Activated CD4-positive, alpha-beta T cell treated with anti-CD3 and anti-CD28 coated beads, Interleukin-2, Interleukin-4, amounts not matched to agents 100 ng/mL and 50 ng/mL, durations not matched to agents 16 hours and 8 hours (primary cell): Measurements from ENCODE around the gene AQP6.
A peak's percentile ranks its signal among the peaks of the same experiment; 100 is the strongest.

Experiments
- DNase-seq: peaks from one replicate; pipeline ENCODE4 v3.0.0-alpha.2; 2020; ENCODE audit warnings: low spot score

Gene AQP6

DNA sequence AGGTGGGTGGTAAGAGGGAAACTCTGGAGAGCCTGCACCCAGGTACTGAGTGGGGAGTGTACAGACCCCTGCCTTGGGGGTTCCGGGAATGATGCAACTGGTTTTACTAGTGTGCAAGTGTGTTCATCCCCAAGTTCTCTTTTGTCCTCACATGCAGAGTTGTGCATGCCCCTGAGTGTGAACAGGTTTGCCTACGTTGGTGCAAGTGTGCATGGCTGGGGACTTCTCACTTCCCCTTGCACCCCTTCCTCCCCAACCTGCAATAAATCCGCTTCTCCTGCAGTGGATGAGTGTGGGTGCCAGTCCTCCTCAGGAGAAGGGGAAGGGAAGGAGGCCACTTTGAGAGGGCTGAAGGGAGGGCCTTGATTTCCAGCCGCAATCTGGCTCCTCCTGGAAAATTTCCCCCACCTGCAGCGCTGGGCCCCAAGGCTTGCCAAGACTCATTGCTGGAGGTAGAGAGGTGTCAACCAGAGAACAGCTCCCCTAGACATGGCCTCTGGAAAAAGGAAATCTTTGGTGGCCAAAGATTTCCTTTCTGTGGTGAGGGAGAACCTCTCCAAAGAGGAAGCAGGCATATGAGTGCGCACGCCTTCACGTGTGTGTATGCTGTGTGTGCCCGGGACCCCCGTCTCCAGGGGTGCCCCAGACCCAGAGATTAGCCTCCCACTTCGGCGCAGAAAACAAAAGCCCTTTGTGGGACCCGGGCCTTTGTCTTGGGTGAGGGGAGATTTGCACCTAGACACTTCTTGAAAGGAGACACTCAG, 16.7 kb upstream of the AQP6 start:
- DNase-seq = no peak

GRCh38 chr12:49956663-49957569, 15.8 kb upstream of the AQP6 start:
- DNase-seq = no peak

GRCh38 chr12:49957570-49957967, 15.2 kb upstream of the AQP6 start:
- no peak for DNase-seq

GRCh38 chr12:49959685-49960473, 12.9 kb upstream of the AQP6 start:
- DNase-seq = no peak

DNA sequence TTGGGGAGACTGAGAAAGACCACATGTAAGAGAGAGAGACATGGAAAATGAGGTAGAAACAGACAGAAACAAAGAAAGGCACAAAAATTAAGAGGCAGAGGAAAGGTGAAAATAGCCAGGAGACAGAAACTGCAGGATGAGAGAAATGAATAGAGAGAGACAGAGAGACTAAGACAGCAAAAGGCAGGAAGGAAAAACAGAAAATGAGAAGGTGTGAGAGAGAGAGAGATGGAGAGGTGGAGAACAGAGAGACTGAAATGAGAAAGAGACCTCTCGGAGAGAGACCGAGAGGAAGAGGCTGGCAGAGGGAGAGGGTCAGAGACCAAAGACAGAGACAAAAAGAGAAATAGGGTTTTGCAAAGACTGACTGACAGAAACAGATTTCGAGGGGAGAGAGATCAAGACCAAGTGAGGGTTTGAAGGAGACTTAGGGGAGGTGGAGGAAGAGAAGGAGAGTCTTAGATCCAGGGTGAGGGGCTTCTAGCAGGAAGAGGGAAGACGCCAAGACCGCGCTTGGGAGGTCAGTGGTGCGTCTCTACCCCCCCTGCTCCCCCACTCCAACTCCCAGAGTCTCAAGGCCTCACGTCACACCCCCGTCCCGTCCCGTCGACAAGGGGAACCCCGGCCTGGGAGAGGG, 12.2 kb upstream of the AQP6 start:
- no peak for DNase-seq

DNA sequence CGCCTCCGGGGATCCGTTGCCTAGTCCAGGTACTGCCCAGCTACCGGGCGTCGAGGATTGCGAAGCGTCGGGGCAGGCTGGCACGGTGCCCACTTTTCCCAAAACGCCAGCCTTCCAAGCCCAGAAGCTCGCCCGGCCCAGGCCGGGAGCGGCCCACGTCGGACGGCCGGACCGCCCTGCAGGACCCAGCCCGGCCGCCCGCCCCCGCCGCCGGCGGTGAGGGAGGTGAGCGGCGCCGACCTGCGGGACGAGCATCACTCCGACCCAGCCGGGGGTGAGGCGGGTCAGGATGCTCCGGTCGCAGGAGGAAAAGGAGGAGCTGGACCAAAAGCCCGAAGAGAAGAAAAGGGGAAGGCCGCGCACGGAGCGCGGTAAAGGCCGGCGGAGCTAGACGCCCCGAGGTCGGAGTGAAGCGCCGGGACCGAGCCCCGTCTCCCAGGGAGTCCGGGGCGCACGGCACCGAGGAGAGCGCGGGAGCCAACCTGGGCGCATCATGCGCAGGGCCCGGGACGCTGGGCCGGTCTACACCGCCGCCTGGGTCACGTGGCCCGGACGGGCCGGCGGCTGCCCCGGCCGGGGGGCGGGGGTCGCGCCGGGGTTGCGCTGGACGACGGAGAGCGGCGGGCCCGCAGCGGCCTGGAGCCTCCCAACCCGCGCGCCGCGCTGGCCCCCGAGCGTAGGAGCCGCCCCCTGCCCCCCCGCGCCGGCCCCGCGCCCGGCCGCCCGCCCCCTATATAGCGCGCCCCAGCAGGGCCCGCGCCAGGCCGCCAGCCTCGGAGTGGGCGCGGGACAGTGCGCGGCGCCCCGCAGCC, 11.4 kb upstream of the AQP6 start, which contains the start of gene AQP5:
Gene AQP5, plus strand, starts transcription at position 762 of the 812 bp plus-strand sequence. CDS start 146 bp downstream, outside the sequence.
- no peak for DNase-seq

GRCh38 chr12:49961993-49962764, 10.6 kb upstream of the AQP6 start:
- no peak for DNase-seq

DNA sequence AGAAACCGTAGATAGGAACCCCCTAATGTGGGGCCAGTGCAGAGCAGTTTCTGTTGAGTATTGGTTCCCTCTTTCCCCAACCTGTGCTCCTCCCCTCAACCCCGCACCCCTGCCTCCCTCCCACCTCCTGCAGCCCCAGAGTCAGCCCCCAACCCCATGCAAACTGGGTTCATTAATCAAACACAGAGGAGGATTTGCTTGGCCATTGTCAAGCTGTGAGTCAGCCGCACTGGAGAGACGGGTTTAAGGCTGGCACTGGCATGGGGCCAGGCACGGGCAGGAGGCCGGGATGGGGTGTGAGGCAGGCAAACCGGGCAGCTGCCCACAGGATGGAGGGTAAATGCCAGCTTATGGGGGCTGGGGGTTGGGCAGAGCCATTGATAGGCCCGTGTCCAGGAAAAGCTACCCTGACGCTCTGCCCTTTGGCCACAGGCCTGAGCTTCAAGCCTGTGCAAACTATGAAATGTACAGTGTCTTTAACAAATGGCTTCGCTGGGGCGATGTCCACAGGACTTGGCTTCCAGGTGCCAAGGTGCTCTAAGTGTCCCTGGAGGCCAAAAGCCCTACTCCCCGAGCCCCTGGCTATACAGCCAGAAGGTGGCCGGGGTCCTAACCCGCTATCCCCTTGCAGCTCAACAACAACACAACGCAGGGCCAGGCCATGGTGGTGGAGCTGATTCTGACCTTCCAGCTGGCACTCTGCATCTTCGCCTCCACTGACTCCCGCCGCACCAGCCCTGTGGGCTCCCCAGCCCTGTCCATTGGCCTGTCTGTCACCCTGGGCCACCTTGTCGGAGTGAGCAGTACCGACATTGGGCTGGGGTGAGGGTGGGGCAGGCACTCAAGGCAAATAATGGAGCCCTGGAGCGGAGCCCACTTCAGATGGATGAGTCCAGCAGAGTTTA, 9.6 kb upstream of the AQP6 start:
- no peak for DNase-seq

DNA sequence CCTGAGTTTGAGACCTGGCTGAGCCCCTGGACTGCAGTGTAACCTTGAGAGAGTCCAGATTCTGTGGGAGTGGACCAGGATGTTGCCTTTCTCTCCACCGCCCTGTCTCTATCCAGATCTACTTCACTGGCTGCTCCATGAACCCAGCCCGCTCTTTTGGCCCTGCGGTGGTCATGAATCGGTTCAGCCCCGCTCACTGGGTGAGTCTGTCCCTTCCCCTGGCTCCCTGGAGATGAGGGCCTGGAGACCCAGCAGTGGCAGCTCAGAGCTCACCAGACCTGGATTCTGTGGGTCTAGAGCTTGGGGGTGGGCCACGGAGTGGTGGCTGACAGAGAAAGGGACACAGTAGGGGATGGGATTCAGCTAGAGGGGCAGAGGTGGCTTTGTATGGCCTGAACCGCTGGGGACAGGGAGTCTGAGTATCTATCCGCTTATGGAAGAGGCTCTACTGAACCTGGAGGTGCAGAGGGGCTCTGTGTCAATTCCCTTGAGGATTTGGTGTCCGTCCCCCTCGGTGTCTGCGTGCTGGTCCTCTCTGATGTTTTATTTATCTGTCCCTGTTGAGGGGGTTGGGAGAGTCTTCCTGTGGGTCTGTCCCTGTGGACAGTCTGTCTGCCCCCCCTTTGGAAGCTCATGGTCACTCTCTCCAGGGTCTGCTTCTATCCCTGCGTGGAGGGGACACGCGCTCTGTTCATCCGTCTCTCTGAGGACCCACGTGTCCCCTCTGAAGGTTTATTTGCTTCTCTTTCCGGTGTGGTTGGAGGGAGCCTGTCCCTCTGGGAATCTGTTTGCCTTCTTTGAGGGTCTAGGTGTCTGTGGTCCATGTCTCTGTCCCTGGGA, 8.6 kb upstream of the AQP6 start:
- DNase-seq = no peak

DNA sequence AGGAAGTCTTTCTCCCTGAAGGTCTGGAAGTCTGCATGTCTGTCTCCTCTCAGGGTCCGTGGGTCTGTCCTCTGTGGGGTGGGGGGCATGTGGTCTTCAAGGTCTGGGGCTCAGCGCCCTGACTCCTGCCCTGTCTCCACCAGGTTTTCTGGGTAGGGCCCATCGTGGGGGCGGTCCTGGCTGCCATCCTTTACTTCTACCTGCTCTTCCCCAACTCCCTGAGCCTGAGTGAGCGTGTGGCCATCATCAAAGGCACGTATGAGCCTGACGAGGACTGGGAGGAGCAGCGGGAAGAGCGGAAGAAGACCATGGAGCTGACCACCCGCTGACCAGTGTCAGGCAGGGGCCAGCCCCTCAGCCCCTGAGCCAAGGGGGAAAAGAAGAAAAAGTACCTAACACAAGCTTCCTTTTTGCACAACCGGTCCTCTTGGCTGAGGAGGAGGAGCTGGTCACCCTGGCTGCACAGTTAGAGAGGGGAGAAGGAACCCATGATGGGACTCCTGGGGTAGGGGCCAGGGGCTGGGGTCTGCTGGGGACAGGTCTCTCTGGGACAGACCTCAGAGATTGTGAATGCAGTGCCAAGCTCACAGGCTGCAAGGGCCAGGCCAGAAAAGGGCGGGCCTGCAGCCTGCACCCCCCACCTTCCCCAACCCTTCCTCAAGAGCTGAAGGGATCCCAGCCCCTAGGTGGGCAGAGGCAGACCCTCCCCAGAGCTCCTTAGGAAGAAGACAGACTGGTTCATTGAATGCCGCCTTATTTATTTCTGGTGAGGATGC, 7.7 kb upstream of the AQP6 start:
- no peak for DNase-seq

GRCh38 chr12:49965836-49966235, 6.9 kb upstream of the AQP6 start:
- DNase-seq = no peak

DNA sequence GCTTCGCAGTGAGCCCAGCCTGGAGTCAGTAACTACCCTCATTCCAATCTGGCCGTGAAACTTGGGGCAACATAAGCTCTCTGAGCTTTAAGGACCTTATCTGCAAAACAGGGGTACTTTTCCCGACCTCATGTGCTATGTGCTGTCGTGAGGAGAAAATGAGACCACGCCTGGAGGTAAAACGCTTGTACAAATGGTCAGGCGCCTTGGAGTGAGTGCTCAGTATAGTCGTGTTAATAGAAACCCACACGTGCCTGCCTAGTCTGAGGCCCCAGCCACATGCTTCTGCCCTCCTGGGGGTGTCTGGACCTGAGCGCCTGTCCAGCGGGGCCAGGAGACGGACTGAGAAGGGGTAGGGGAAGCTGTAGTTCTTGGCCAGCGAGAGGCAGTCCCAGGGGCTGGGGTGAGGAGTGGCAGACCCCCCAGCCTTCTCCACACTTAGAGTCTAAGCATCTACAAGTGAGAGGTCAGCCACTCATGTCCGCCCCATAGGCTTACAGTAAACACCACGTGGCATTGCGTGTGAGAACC, 6.2 kb upstream of the AQP6 start:
- no peak for DNase-seq

DNA sequence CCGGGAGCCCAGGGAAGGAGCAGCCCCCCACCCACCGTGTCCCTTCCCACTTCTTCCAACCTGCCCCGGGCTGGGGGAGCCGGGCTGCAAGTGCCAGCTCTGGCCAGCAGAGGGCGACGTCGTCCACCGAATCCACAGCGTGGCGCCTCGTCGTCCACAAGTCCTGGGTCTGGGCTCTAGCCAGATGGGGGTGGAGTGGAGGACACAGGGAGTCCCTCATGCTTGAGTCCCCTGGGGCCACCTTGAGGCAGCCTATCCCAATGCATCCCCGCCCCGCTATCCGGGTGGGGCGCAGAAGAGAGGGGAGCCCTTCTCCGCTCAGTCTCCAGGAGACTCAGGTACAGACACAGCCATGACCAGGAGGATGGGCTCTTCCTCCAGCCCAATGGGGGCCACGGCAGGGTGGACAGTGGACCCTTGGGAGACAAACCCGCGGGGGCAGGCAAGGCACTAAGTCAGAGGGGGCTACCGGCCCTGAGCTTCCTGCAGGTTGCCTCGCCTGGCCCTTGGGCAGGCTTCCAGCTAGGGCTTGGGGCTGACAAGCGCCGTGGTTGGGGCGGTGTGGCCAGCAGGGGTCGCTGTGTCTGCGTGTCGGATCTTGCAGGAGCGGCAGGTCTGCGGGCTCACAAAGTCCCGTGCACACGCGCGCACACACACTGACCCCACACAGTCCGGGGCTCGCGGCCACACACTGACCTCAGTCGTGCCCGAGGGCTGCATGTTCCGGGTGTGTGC, 5.5 kb upstream of the AQP6 start:
- peak; percentile 91 for DNase-seq

- DNase-seq = no peak
Observed at GRCh38 chr12:49967777-49968250, 4.9 kb upstream of the AQP6 start.

- no peak for DNase-seq
Observed at GRCh38 chr12:49968471-49968870, 4.3 kb upstream of the AQP6 start.

DNA sequence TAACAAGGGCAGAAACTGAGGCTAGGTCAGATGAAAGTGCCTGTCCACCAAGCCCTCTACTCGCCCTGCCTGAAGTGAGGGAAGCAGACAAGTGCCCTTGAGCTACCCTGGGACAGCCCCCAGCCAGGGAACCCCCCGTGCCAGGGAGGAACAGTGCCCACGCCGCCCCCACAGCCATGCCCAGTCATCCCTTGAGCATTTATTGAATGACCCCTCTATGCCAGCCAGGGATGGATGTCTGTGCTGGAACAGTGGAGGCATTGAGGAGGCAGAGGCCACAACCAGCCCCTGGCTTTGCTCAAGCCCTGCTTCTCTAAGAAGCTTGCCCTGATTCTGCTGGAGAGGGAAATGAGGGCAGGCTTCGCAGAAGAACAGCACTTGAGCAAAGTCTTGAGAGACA, 3.7 kb upstream of the AQP6 start:
- DNase-seq = no peak
